GM18870 (cell line): ENCODE measurements around the gene VSTM2B.
"Not testable (repeated sequence)": the region's sequence is repeated elsewhere in the genome, so short reads cannot be mapped to it uniquely, and the experiment has no call there.

Source experiments
- ATAC-seq: cut with Tn5 transposase; IDR thresholded peaks from one replicate; pipeline ENCODE4 v1.9.1; 2021; ENCODE audit warnings: moderate library complexity; ENCODE audit not compliant: unreplicated experiment

The VSTM2B gene

DNA sequence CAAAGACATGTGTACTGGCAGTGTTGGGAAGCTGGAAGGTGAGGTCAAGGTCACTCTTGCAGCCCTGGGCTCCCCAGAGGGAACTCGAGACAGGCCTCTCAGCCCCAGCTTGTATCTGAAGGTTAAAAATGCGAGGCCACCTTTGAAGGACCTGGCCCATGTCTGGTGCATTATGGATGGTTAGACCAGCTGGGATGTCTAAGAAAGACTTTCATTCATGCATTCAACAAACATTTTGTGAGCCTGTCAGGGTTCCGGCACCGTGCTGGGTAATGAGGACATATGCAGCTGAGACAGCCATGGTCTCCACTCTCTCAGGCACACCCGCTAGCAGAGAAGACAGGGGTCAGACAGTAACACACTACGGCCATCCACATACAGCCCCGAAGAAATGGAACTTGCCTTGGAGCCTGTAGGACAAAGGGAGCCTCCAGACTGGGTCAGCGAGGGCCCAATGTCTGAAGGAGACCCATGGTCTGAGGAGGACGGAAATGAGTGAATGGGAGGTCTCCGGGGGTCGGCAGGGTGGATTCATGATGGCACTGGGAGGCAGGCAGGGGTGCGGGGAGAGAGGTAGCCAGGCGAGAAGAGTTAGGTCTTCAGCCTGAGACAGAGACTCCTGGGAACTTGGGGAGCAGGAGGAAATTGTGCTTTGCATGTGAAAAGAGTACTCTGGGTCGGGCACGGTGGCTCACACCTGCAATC lies 19.0 kb downstream of the VSTM2B start:
- no peak for ATAC-seq

DNA sequence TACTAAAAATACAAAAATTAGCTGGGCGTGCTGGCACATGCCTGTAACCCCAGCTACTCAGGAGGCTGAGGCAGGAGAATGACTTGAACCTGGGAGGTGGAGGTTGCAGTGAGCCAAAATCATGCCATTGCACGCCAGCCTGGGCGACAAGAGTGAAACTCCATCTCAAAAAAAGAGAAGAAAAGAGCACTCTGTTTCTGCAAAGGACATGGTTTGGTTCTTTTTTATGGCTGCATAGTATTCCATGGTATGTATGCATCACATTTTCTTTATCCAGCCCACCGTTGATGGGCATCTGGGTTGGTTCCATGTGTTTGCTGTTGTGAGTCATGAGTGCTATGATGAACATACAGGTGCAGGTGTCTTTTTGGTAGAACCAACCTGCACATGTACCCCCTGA lies 19.7 kb downstream of the VSTM2B start:
- not testable (repeated sequence) for ATAC-seq

DNA sequence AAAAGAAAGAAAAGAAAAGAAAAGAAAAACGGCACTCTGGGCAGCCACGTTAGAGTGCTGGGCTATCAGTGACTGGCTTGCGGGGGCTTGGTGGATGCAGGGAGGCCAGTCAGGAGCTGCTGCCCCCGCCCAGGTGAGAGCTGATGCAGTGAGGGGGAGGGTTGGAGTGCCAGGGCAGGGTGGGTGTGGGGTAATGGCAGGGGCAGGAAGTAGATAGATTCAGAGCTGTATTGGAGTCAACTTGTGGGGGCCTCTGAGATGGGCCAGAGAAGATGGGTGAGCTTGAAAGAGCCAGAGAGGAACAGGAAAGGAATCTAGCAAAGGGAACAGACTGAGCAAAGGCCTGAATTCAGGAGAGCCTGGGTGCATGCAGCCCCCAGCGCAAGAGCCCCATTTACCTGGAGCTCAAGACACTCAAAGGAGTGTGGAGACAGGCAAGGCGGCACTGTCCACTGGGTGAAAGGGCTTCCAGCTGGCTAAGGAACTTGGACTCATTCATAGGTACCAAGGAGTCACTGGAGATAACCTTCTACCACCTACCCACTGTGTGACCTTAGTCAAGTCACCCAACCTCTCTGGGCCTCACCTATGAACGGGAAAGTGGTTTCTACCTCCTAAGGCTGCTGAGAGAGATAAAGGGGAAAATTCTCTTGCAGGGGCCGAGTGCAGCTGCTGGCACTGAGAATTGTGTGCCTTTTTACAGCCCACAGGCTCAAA lies 20.2 kb downstream of the VSTM2B start:
- ATAC-seq, result no peak

DNA sequence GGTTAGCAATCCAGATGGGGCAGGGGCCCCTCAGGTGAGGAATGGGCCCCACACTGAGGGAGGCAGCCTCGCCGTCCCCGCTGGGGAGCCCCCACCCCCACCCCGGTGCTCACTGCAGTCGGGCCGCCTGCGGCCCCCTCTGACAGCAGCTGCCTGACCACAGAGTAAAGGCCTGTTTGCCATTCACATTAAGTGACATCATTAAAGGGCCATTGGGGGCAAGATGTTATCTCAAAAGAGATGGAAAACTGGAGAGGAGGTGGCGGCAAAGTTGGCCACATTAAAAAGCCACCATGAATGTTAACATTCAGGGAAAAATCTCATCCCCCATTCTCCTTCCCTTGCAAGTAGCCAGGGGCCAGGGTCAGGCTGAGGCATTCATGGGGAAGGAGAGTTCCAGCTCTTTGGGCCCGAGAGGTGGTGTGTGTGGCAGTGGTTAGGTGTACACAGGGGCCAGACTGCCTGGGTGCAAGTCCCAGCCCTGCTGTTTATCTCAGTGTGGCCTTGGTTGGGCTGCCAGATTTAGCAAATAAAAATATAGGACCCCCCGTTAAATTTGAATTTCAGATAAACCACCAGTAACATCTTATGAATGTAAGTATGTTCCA lies 20.9 kb downstream of the VSTM2B start:
- ATAC-seq, result no peak

- no peak for ATAC-seq
These were observed 21.7 kb downstream of the VSTM2B start for GRCh38 chr19:29547361-29547960.

DNA sequence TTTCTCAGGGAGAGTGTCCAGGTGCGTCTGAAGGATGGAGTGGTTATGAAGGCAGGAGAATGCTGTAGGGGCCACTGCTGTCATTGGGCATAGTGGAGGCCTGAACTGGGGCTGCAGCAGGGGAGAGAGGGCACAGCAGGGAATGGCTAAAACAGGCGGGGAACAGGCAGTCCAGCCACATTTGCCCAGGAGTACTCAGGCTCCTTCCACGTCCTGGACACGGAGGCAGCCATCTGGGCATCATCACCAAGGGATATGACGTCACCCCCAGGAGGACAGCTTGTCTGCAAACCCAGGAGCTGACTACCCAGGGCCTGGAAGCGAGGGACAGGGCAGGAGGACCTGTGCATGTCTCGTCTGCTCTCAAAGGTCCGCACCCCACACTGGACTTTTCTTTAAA lies 22.2 kb downstream of the VSTM2B start:
- ATAC-seq, result no peak

- no peak for ATAC-seq
These were observed 22.8 kb downstream of the VSTM2B start for GRCh38 chr19:29548483-29549085.

DNA sequence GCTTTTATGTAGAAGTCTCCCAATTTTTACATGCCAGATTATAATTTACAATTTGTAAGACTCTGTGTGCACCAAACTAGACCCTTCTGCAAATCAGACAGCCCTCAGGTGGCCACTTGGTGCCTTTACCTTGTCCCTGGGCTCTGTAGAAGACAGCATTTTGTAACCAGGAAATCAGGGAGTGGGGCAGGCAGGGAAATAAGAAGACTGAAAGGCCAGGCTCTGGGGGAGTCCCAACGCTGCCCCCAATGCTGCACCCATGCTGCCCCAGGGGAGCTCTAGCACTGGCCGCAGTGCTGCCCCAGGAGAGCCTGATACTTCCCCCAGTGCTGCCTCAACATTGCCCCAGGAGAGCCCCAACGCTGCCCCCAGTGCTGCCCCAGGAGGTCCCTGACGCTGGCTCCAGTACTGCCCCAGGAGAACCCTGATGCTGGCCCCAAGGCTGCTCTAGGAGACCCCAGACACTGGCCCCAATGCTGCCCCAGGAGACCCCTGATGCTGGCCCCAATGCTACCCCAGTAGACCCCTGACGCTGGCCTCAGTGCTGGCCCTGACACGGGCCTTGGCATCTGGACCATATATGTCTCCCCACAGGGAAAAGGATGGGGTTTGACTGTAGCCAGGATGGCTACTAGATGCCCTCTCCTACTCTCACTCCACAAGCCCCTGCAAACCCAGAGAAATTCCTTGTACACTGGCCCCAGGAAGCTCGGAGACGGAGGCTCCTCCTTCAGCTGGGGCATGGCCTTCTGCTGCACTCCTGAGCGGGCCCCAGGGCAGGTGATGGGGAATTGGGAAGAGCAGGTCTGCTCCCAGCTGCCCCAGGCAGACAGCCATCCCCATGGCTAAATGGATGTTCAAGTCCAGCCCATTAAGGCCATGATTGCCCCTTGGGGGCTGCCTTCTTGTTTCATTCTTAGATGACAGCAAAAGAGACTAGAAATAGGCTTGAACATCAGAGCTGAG lies 23.6 kb downstream of the VSTM2B start:
- no peak for ATAC-seq

GRCh38 chr19:29550896-29551295 lies 25.1 kb downstream of the VSTM2B start:
- no peak for ATAC-seq

DNA sequence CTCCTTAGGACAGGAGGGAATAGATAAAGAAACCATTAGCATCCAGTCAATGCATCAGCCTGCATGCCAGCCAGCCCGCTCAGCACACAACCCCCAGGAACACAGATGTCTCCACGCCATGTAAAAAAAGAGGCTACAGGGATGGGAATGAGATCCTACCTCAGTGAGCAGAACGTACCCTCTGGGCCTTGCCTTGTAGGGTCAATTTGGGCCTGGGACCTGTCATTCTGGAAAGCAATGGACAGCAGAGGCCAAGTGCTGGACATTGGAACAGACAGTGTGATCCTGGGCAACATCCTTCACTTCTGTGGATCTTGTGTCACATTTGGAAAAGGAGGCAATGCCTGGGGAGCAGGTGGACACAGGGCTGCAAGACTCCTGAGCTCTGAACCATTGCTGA lies 26.0 kb downstream of the VSTM2B start:
- no peak for ATAC-seq

DNA sequence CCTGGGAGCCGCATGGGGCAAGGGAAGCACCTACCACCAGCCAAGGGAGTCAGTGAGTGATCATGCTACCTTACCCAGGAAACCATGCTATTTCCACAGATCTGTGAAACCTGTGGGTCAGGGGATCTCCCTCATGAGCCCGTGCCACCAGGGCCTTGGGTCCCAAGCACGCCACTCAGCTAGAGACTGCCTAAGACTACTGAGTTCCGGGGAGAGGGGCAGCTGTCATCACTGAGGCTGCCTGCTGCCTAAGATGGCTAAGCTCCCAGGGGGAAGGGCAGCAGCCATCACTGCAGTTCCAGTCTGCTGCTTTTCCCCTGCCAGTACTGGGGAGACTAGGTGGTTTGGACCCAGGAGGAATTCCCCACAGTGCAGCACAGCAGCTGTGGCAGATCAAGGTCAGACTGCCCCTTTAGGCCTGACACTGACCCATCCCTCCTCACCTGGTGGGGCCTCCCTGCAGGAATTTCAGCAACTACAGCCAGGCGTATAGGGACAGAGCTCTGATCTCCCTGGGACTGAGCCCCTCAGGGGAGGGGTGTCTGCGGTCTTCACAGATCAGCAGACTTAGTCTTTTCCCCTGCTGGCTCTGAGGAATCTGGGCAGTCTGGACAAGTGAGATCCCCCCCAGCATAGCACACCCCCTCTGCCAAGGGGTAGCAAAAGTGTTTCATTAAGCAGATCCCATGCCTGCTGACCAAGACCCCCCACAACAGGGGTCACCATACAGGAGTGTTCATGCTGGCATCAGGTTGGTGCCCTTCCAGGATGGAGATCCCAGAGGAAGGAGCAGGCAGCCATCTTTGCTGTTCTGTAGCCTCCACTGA lies 26.9 kb downstream of the VSTM2B start:
- ATAC-seq, result no peak

DNA sequence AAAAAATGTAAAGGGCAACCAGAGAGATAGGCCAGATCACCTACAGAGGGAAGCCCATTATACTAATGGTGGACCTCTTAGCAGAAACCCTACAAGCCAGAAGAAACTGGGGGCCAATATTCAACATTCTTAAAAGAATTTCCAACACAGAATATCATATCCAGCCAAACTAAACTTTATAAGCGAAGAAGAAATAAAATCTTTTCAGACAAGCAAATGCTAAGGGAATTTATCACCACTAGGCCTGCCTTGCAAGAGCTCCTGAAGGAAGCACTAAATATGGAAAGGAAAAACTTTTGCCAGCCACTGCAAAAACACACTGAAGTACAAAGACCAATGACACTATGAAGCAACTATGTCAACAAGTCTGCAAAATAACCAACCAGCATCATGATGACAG lies 28.4 kb downstream of the VSTM2B start:
- ATAC-seq, result no peak

DNA sequence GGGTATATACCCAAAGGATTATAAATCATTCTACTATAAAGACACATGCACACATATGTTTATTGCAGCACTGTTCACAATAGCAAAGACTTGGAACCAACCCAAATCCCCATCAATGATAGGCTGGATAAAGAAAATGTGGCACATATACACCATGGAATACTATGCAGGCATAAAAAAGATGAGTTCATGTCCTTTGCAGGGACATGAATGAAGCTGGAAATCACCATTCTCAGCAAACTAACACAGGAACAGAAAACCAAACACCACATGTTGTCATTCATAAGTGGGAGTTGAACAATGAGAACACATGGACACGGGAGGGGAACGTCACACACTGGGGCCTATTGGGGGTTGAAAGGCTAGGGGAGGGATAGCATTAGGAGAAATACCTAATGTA lies 33.3 kb downstream of the VSTM2B start:
- ATAC-seq, result not testable (repeated sequence)

GRCh38 chr19:29559743-29560142 lies 33.9 kb downstream of the VSTM2B start:
- no peak for ATAC-seq

DNA sequence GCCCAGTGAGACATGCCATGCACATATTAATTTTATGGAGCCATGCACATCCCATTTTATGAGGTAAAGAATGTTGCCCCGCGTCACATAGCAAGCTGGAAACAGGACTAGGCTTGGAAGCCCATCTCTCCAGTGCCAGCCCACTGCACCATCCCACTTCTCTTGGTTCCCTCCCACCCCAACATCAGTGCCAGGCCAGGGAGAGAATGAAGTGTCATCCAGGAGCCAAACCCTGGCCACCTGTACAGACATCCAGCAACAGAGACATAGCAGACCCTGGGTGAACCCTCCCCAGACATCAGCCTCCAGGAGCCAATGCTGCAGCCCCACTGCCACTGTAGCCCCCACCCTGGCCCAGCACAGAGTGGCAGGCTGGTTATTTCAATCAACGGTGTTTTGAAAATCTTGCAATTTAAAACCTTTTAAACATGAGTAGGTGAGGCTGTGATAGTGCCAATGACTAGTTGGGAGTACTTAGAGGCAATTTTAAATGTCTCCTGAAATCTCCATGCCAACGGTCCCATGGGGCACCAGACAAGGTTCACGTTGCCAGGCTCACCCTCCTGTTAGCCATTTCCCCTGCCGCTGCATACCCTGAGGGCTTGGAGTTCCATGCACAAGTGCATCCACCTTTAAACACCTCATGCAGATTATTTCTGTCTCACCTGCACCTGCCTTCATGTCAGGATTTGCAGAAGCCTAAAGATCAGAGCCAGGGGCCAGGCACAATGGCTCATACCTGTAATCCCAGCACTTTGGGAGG lies 34.7 kb downstream of the VSTM2B start:
- no peak for ATAC-seq

GRCh38 chr19:29561601-29562000 lies 35.8 kb downstream of the VSTM2B start:
- no peak for ATAC-seq

DNA sequence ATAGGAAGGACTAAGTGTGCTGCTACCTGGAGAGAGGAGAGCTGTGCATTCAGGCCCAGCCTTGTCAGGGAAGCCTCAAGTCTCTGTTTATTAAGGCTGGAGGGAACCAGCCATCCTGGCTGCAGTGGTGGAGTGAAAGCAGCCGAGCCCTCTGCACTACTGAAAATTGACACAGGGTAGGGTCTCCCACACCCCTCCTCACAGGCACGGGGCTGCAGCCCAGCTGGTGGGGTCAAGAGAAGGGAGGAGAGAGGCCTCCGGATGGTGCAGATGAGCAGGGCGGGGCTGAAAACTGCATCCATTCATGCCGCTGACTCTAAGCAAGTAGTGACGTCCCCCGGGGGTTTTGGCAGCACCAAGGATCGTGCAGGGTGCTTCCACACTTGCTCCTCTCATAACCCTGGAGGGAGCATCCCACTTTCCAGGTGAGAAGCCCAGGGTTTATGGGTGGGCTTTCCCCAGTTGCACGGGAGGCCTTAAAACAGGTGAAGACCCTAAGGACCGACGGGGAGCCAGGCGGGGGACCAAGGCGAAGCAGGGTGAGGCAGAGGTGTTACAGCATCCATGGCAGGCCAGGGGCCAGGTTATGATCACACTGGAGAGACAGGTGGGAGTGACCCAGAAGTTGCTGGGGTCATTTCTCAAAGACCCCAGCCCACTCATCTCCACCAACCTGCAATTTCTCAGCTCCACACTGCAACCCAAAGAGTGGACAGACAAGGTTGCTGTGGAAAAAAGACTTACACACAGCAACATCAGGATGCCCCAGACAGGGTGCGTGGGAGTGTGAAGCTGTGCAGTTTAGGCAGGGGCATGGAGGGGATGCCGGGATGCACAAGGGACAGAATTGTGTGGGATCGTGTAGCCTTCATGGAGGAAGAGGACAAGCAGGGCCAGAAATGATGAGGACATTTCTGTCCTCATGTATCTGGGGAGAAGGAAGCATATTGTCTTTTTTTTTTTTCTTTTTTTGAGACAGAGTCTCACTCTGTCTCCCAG lies 36.8 kb downstream of the VSTM2B start:
- ATAC-seq, result no peak
